Measurements from ENCODE around the gene MBD3L4. TPM values are rescaled to one million over a fixed set of nuclear protein-coding genes. Genes with fewer than 3 reads are reported as not detected.

Gene MBD3L4
- total RNA-seq, 6 experiments from 2014 or later: not detected

DNA sequence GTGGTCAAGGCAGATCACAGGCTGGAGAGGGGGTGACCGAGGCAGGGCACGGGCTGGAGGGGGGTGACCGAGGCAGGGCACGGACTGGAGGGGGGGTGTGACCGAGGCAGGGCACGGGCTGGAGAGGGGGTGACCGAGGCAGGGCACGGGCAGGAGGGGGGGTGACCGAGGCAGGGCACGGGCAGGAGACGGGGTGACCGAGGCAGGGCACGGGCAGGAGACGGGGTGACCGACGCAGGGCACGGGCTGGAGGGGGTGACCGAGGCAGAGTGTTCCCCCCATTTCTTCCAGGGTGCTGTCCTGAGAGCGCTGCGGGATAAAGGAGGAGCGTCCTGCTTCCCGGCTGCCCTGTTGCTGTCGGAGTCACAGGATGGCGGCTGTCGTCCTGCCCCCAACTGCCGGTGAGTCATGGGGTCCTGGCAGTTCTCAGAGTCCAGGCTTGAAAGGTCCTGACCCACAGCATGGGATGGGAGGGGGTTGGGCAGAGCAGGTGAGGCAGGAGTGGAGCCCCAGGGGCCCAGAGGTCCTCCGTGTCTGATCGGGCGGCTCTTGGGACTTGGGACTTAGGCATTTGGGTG, 34.8 kb upstream of the MBD3L4 start:
- no peak for DNase-seq
- no peak for TF ChIP-seq POLR2A (IDR thresholded peaks at IDR 0.05)
- TF ChIP-seq, protein P1, sequence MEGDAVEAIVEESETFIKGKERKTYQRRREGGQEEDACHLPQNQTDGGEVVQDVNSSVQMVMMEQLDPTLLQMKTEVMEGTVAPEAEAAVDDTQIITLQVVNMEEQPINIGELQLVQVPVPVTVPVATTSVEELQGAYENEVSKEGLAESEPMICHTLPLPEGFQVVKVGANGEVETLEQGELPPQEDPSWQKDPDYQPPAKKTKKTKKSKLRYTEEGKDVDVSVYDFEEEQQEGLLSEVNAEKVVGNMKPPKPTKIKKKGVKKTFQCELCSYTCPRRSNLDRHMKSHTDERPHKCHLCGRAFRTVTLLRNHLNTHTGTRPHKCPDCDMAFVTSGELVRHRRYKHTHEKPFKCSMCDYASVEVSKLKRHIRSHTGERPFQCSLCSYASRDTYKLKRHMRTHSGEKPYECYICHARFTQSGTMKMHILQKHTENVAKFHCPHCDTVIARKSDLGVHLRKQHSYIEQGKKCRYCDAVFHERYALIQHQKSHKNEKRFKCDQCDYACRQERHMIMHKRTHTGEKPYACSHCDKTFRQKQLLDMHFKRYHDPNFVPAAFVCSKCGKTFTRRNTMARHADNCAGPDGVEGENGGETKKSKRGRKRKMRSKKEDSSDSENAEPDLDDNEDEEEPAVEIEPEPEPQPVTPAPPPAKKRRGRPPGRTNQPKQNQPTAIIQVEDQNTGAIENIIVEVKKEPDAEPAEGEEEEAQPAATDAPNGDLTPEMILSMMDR (IDR thresholded peaks at IDR 0.05): no peak
- intact Hi-C loops (cut with DNase I): no loop called here
- H3K27me3 ChIP-seq: no peaks in the 10 kb centered on the region
- peaks cover 4 to 68% (median 54%) of the 10 kb centered on the region in 4 donors for H3K36me3 ChIP-seq
- peaks cover 0 to 15% (median 12%) of the 10 kb centered on the region in 4 donors for H3K9me3 ChIP-seq
- peaks cover 0 to 10% (median 3%) of the 10 kb centered on the region in 4 donors for H3K4me1 ChIP-seq
- no peak overlapping the region for H3K27ac ChIP-seq
- 100% methylated on average over 3 of the region's 29 CpGs for WGBS (ENCODE audit: insufficient coverage, low coverage, low lambda C conversion rate, missing lambda C conversion rate)
- ATAC-seq: peak in 1 of 4 donors; percentile 33
- H3K4me3 ChIP-seq: no peak overlapping the region

DNA sequence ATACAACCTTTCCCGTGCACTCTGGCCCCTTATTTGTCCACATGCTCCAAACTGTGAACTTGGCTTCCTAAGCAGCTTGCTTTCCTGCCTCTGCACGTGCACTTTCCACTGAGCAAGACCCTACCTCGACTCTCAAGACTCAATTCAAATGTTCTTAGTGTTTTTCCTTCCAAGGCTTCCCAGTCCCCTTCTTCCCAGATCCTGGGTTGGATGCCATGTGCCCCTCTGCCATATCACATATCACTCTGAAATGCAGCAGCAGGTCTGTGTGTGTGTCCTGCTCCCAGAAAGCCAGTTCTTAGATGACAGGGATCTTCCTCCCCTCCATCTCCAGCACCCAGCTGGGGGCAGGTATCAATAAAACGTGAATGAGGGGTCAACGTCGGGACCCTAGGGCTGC, 32.6 kb upstream of the MBD3L4 start:
- DNase-seq (no peak), ATAC-seq (no peak)
- intact Hi-C loops (cut with DNase I): no loop called here
- Histone ChIP-seq H3K27me3 (no peaks in the 10 kb centered on the region), H3K4me1 (peaks cover 0 to 10% (median 3%) of the 10 kb centered on the region in 4 donors), H3K9me3 (peaks cover 0 to 3% (median 2%) of the 10 kb centered on the region in 4 donors), H3K27ac (no peak overlapping the region), H3K4me3 (no peak overlapping the region), H3K36me3 (peaks cover 4 to 49% (median 38%) of the 10 kb centered on the region in 4 donors)
- WGBS (ENCODE audit: insufficient coverage, low coverage, low lambda C conversion rate, missing lambda C conversion rate): 93% methylated on average over 5 of the region's 6 CpGs
- TF ChIP-seq, protein P1 (IDR thresholded peaks at IDR 0.05): no peak
- TF ChIP-seq POLR2A (IDR thresholded peaks at IDR 0.05): no peak

DNA sequence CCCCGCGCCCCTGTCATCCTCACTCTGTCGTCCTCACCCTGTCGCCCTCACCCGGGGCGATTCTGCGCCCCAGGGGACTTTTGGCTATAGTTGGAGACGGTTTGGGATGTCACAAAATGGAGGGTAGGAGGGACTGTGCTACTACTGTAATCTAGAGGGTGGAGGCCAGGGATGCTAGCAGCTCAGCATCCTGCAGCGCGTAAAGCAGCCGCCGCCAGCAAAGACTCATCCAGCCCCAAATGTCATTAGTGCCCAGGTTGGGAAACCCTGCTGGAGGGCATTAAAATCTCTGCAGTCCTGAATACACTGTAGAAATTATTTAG, 29.9 kb upstream of the MBD3L4 start:
- H3K4me1 ChIP-seq: peaks cover 0 to 10% (median 3%) of the 10 kb centered on the region in 4 donors
- intact Hi-C loops (cut with DNase I): no loop called here
- no peaks in the 10 kb centered on the region for H3K9me3 ChIP-seq
- DNase-seq (no peak), ATAC-seq (peak in 1 of 4 donors; percentile 1)
- 0% methylated on average over 10 of the region's 12 CpGs for WGBS (ENCODE audit: insufficient coverage, low coverage, low lambda C conversion rate, missing lambda C conversion rate)
- peaks cover 4 to 26% (median 18%) of the 10 kb centered on the region in 4 donors for H3K36me3 ChIP-seq
- peak overlapping the region; percentile 25 to 73 (median 33) for H3K27ac ChIP-seq
- no peak for TF ChIP-seq POLR2A (IDR thresholded peaks at IDR 0.05)
- peak overlapping the region; percentile 61 to 99 (median 89) for H3K4me3 ChIP-seq
- no peaks in the 10 kb centered on the region for H3K27me3 ChIP-seq

DNA sequence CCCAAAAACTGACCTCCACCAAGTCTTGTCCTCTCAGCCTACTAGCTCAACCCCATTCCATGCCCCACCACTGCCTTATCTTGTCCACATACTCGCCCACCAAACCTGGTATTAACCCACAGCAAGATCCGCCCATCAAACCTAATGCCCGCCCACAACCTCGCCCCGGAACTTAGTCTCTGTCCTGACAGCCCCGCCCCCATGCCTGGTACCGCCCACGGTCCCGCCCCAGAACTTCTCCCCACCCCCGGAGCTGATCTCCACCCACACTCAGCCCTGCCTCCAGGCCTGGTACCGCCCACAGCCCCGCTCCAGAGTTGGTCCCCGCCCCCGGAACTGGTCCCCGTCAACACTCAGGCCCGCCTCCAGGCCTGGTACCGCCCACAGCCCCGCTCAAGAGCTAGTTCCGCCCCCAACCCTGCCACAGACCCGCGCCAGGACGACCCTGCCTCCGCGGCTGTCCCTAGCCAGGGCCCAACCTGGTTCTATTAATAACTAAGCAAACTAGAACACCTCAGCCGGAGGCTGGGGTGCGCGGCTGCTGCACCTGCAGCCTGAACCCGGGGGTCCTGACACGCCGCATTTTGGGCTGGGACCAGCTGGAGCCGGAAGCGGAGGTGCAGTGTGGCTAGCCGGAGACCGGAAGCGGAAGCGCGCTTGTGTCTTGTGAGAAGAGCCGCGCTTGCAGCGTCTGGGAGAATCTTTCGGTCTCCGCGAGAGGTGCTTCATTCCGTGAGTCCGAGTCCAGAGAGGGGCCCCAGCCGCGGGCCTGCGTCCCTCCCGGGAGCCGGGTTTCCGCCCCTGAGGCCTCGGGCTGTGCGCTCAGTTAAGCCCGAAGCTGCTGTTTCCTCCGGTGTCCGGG, 29.3 kb upstream of the MBD3L4 start, which contains the start of gene ZNF557:
Gene ZNF557, plus strand, starts transcription at position 662 of the 862 bp plus-strand sequence. CDS start 5,372 bp downstream, outside the sequence.
- Histone ChIP-seq H3K36me3 (peaks cover 4 to 26% (median 16%) of the 10 kb centered on the region in 4 donors), H3K27me3 (no peaks in the 10 kb centered on the region), H3K27ac (peak within 1 kb of the TSS; percentile 25 to 73 (median 33)), H3K4me1 (peaks cover 0 to 10% (median 3%) of the 10 kb centered on the region in 4 donors), H3K9me3 (no peaks in the 10 kb centered on the region), H3K4me3 (peak within 1 kb of the TSS; percentile 61 to 99 (median 89))
- ATAC-seq (peak; percentile 99 to 100 (median 100)), DNase-seq (peak; percentile 99 to 100 (median 100))
- TF ChIP-seq POLR2A (IDR thresholded peaks at IDR 0.05): peak; percentile 61
- TF ChIP-seq, protein P1 (IDR thresholded peaks at IDR 0.05): no peak
- intact Hi-C loops (cut with DNase I): no loop called here
- under 1% methylated on average over 23 of the region's 56 CpGs for WGBS (ENCODE audit: insufficient coverage, low coverage, low lambda C conversion rate, missing lambda C conversion rate)

DNA sequence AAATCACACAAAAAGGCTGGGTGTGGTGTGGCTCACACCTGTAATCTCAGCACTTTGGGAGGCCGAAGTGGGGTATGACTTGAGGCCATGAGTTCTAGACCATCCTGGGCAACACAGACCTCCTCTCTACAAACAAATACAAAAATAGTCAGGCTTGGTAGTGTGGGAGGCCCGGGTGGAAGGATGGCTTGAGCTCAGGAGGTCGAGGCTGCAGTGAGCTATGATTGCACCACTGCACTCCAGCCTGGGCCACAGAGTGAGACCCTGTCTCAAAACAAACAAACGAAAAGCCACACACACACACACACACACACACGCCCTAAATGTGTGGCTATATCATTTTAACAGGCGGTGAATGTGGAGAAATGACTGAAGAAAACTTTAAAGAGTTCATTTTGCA, 28.6 kb upstream of the MBD3L4 start:
- Histone ChIP-seq H3K27me3 (no peaks in the 10 kb centered on the region), H3K4me3 (no peak overlapping the region), H3K36me3 (peaks cover 4 to 22% (median 13%) of the 10 kb centered on the region in 4 donors), H3K27ac (no peak overlapping the region), H3K4me1 (peaks cover 0 to 10% (median 3%) of the 10 kb centered on the region in 4 donors), H3K9me3 (no peaks in the 10 kb centered on the region)
- DNase-seq: no peak
- intact Hi-C loops (cut with DNase I): no loop called here
- no peak for TF ChIP-seq POLR2A (IDR thresholded peaks at IDR 0.05)
- TF ChIP-seq, protein P1 (IDR thresholded peaks at IDR 0.05): no peak
- 76% methylated on average over 4 of the region's 6 CpGs for WGBS (ENCODE audit: insufficient coverage, low coverage, low lambda C conversion rate, missing lambda C conversion rate)
- ATAC-seq: no peak

All from right lobe of liver (tissue), 6 donors.